Gastrocnemius medialis (tissue), 4 donors: Measurements from ENCODE around the gene ASIC2. TPM values are rescaled to one million over a fixed set of nuclear protein-coding genes. Genes with fewer than 3 reads are reported as not detected.

Experiments
- ATAC-seq, 2 donors: fragments of 150-250 bp; one replicate each; pipeline ENCODE4 v1.9.1; 2016
- DNase-seq, 2 donors: peaks; one replicate each; pipeline ENCODE4 v3.0.0-alpha.2; 2019
- H3K27ac ChIP-seq, 4 donors: fragments of 200-600 bp; sonication (generic); 1 replicate in 1 of 4; 2 replicates in 3 of 4; pipeline ENCODE4 v1.5.1; 2016 to 2018; ENCODE audit warnings: mild to moderate bottlenecking in 2 of 4, moderate library complexity in 1 of 4
- H3K27me3 ChIP-seq, 3 donors: fragments of 200-600 bp; sonication (generic) in 2 of 3; 1 replicate in 1 of 3; 2 replicates in 2 of 3; pipeline versions ENCODE4 v1.5.1 to v1.6.0; 2016 to 2019; ENCODE audit warnings: mild to moderate bottlenecking in 1 of 3, moderate library complexity in 1 of 3
- H3K36me3 ChIP-seq, 2 donors: fragments of 200-600 bp; sonication (generic) in 1 of 2; one replicate each; pipeline ENCODE4 v1.5.1; 2017 to 2018
- H3K4me1 ChIP-seq, 2 donors: fragments of 200-600 bp; sonication (generic) in 1 of 2; one replicate each; pipeline ENCODE4 v1.5.1; 2016 to 2017; ENCODE audit warnings: mild to moderate bottlenecking in 2 of 2
- H3K4me3 ChIP-seq, 4 donors: fragments of 200-600 bp; sonication (generic) in 3 of 4; 1 replicate in 1 of 4; 2 replicates in 3 of 4; pipeline ENCODE4 v1.5.1; 2016 to 2019; ENCODE audit warnings: mild to moderate bottlenecking in 2 of 4
- H3K9me3 ChIP-seq, 3 donors: fragments of 200-600 bp; sonication (generic) in 2 of 3; 1 replicate in 1 of 3; 2 replicates in 2 of 3; pipeline ENCODE4 v1.5.1; 2016 to 2019
- POLR2A ChIP-seq, 2 donors: fragments of 450-650 bp; IDR thresholded peaks; one replicate each; pipeline ENCODE4 v1.6.1; 2017; ENCODE audit warnings: antibody characterized with exemption in 2 of 2, mild to moderate bottlenecking in 2 of 2, moderate library complexity in 2 of 2
- in situ Hi-C, 4 donors: fragments of 200-750 bp; cut with MboI; loops; one replicate each; pipeline versions ENCODE4 v1.15.0 to v1.8.0; 2017; ENCODE audit warnings: low sequenced_read_pairs in 4 of 4
- intact Hi-C: fragments of 100-400 bp; cut with DNase I; formaldehyde crosslinking; loops from one replicate; pipeline ENCODE4 v1.15.1; 2023; ENCODE audit warnings: low total_unique reads
- total RNA-seq, 4 donors: library from RNA; depleted of rRNA; stranded (reverse); fragments of >200 nt; gene quantifications; one replicate each; pipeline versions ENCODE4 v1.1.0 to v1.2.3, GENCODE V29; 2016
- TF ChIP-seq, protein P1 (sequence below), 5 experiments: fragments of 450-650 bp in 3 of 5; fragments of 200-600 bp in 2 of 5; sonication (generic) in 2 of 5; IDR thresholded peaks in 4 of 5; conservative IDR thresholded peaks in 1 of 5; 1 replicate in 4 of 5; 2 replicates in 1 of 5; pipeline ENCODE4 v1.5.1; 2016 to 2019; ENCODE audit warnings: antibody characterized with exemption in 5 of 5, mild to moderate bottlenecking in 3 of 5, moderate library complexity in 3 of 5

ASIC2 gene
- total RNA-seq, 4 donors from 2014 or later: not detected

DNA sequence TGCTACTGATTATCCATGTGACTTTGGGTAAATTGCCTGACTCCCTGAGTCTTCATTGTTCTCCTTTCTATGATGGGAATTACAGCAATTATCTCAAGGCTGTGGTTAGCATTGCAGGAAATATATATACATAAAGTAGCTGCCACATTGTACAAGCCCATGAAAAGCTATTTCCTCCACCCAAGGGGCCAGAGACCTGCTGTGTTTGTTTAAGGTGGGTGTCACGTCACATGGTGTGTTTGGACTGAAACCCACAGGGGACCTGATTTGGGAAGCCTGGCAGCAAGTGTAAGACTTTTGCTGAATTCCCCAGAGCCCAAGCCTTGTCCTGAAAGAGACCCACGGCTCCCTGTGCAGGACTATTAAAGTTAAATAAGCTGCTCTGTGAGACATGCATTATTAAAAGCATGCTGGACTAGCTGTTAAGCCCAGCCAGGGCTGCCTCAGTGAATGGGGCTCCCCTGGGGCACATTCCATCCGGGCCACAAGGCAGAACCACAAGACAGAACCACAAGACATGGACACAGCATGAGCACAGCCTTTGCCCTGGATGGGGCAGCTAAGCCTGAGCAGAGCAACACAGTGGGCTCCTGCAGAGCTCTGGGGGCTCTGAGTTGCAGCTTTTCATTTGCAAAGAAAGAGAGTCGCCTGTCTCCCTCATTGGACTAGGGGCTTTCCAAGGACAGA, 152.5 kb downstream of the ASIC2 start:
- in situ Hi-C loops (no loop called here), intact Hi-C loops (no loop called here)
- Histone ChIP-seq H3K27me3 (no peaks in the 10 kb centered on the region), H3K36me3 (no peaks in the 10 kb centered on the region), H3K27ac (no peak overlapping the region), H3K4me1 (peaks cover 0 to 7% of the 10 kb centered on the region in 2 donors), H3K9me3 (no peaks in the 10 kb centered on the region), H3K4me3 (no peak overlapping the region)
- DNase-seq (no peak), ATAC-seq (no peak)
- no peak for TF ChIP-seq POLR2A (IDR thresholded peaks at IDR 0.05)
- TF ChIP-seq, protein P1, sequence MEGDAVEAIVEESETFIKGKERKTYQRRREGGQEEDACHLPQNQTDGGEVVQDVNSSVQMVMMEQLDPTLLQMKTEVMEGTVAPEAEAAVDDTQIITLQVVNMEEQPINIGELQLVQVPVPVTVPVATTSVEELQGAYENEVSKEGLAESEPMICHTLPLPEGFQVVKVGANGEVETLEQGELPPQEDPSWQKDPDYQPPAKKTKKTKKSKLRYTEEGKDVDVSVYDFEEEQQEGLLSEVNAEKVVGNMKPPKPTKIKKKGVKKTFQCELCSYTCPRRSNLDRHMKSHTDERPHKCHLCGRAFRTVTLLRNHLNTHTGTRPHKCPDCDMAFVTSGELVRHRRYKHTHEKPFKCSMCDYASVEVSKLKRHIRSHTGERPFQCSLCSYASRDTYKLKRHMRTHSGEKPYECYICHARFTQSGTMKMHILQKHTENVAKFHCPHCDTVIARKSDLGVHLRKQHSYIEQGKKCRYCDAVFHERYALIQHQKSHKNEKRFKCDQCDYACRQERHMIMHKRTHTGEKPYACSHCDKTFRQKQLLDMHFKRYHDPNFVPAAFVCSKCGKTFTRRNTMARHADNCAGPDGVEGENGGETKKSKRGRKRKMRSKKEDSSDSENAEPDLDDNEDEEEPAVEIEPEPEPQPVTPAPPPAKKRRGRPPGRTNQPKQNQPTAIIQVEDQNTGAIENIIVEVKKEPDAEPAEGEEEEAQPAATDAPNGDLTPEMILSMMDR (IDR thresholded peaks at IDR 0.05 in 4 of 5, conservative IDR thresholded peaks at IDR 0.05 in 1 of 5): no peak

DNA sequence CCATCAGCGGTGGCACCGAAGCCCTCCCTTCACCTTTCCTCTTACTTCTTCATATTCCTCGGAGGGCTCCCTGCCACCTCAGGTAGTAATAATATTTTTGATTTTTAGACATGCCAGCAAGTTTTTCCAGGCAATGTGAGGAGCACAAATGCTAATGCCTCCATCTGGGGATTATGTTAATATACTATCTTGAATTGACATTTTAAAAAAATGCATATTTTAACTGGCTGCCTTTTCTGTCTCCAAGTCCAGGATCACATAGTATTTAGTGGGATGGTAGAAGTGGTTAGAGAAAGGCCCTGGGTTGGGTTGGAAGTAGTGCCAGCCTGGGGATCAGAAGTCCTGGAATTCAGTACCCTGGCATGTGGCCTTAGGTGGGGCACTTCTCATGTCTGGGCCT, 154.5 kb downstream of the ASIC2 start:
- in situ Hi-C loops: no loop called here
- Histone ChIP-seq H3K4me3 (no peak overlapping the region), H3K4me1 (no peaks in the 10 kb centered on the region), H3K9me3 (no peaks in the 10 kb centered on the region), H3K27ac (no peak overlapping the region), H3K27me3 (no peaks in the 10 kb centered on the region), H3K36me3 (no peaks in the 10 kb centered on the region)
- ATAC-seq (no peak), DNase-seq (no peak)
- intact Hi-C loops: no loop called here
- no peak for TF ChIP-seq POLR2A (IDR thresholded peaks at IDR 0.05)
- TF ChIP-seq, protein P1 (IDR thresholded peaks at IDR 0.05 in 4 of 5, conservative IDR thresholded peaks at IDR 0.05 in 1 of 5): no peak

DNA sequence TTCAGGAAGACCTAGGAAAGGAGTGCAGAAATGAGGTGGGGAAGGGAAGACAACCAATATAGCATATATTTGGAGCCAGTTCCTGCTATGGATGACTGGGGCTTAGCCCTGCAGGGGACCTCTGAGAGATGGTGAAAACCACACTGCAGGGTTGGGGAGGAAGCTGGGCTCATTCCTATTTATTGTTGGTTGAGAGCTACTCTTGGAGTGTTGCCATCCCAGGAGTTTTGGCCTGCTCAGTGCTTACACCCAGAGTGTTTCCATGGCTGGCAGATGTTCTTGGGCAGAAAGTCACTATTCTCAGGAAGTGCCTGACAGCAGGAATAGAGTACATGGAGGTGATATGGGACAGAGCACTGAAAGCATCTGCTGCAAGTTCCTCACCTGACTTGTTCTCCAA, 155.7 kb downstream of the ASIC2 start:
- intact Hi-C loops: no loop called here
- no peak overlapping the region for H3K27ac ChIP-seq
- H3K4me1 ChIP-seq: no peaks in the 10 kb centered on the region
- ATAC-seq (no peak), DNase-seq (no peak)
- H3K4me3 ChIP-seq: no peak overlapping the region
- in situ Hi-C loops: no loop called here
- no peaks in the 10 kb centered on the region for H3K27me3 ChIP-seq
- no peak for TF ChIP-seq POLR2A (IDR thresholded peaks at IDR 0.05)
- TF ChIP-seq, protein P1 (IDR thresholded peaks at IDR 0.05 in 4 of 5, conservative IDR thresholded peaks at IDR 0.05 in 1 of 5): no peak
- H3K36me3 ChIP-seq: no peaks in the 10 kb centered on the region
- H3K9me3 ChIP-seq: no peaks in the 10 kb centered on the region

DNA sequence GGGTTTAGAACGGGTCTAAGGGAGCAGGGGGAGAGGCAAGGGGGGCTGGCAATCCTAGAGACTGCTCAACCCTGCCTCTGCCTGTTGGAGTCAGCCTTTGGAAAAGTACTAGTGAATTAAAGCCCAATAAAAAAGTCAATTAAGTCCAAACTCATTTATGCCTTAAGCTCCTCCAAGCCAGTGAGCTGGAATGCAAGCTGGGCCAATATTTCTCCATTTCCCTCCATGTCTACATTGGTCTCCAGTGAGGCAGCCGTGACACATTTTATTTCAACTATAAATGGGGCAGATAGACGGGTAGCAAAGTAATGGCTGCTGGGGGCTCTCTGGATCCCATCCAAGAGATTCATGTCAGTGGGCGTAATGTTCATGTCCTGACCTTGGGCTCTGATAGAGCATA, 157.4 kb downstream of the ASIC2 start:
- TF ChIP-seq, protein P1 (IDR thresholded peaks at IDR 0.05 in 4 of 5, conservative IDR thresholded peaks at IDR 0.05 in 1 of 5): no peak
- TF ChIP-seq POLR2A (IDR thresholded peaks at IDR 0.05): no peak
- Histone ChIP-seq H3K9me3 (no peaks in the 10 kb centered on the region), H3K27me3 (peaks cover 0 to 2% (median 2%) of the 10 kb centered on the region in 3 donors), H3K4me3 (no peak overlapping the region), H3K27ac (no peak overlapping the region), H3K36me3 (no peaks in the 10 kb centered on the region), H3K4me1 (no peaks in the 10 kb centered on the region)
- ATAC-seq (no peak), DNase-seq (no peak)
- intact Hi-C loops (no loop called here), in situ Hi-C loops (no loop called here)

DNA sequence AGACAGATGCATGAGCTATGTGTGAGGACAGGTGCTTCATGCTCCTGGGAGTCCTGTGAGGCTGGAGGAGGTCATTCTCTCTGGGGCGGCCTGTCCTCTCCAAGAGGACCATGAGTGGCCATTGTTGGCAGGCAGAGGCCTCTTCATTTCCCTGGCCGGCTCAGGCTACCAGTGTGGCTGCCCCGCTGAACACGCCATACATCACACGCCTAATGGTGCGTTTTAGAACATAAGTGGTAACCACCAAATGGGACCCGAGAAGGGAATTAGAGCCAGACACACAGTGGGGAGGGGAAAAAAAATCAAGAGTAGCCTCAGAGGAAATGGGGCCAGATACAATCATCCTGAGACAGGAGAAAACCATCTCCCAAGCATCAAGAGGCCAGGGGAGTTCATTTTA, 161.5 kb downstream of the ASIC2 start:
- Histone ChIP-seq H3K4me1 (no peaks in the 10 kb centered on the region), H3K27me3 (peaks cover 0 to 12% (median 4%) of the 10 kb centered on the region in 3 donors), H3K36me3 (no peaks in the 10 kb centered on the region), H3K9me3 (no peaks in the 10 kb centered on the region), H3K27ac (no peak overlapping the region), H3K4me3 (no peak overlapping the region)
- intact Hi-C loops (no loop called here), in situ Hi-C loops (no loop called here)
- TF ChIP-seq, protein P1 (IDR thresholded peaks at IDR 0.05 in 4 of 5, conservative IDR thresholded peaks at IDR 0.05 in 1 of 5): no peak
- no peak for TF ChIP-seq POLR2A (IDR thresholded peaks at IDR 0.05)
- ATAC-seq: no peak
- DNase-seq: no peak
